IPS DF 6.9 (cell line): ENCODE results near the gene KATNIP.

ENCODE experiments used
- DNase-seq: peaks from one replicate; pipeline ENCODE4 v3.0.0-alpha.2; 2013; ENCODE audit warnings: low read depth, low spot score
- H3K27ac ChIP-seq: one replicate; pipeline ENCODE4 v1.5.1; 2013; ENCODE audit warnings: low read length, control low read depth
- H3K27me3 ChIP-seq: 2 replicates; pipeline ENCODE4 v1.6.1; 2013; ENCODE audit warnings: mild to moderate bottlenecking, low read length; ENCODE audit not compliant: control insufficient read depth, insufficient read depth
- H3K36me3 ChIP-seq: 2 replicates; pipeline ENCODE4 v1.6.1; 2013; ENCODE audit warnings: low read length; ENCODE audit not compliant: control insufficient read depth, insufficient read depth
- H3K4me1 ChIP-seq: 2 replicates; pipeline ENCODE4 v1.6.1; 2013; ENCODE audit warnings: low read length; ENCODE audit not compliant: control insufficient read depth, insufficient read depth
- H3K4me3 ChIP-seq: 2 replicates; pipeline ENCODE4 v1.5.1; 2013; ENCODE audit warnings: mild to moderate bottlenecking, low read length
- H3K9me3 ChIP-seq: 2 replicates; pipeline ENCODE4 v1.6.1; 2013; ENCODE audit warnings: low read length, inconsistent platforms; ENCODE audit not compliant: control insufficient read depth, insufficient read depth
- WGBS: extraction: QIAGEN DNeasy Blood & Tissue Kit; methylation state at CpG from one replicate; pipeline ENCODE4 v1.1.7; 2013; ENCODE audit warnings: mixed read lengths, missing lambda C conversion rate; ENCODE audit not compliant: insufficient read length, insufficient coverage; 5-methylcytosine and 5-hydroxymethylcytosine counted together

KATNIP gene

GRCh38 chr16:27598220-27598619 lies 48.3 kb downstream of the KATNIP start:
- no peaks in the 10 kb centered on the region; the same call in 1 of the 2 replicates for H3K36me3 ChIP-seq
- no peaks in the 10 kb centered on the region for H3K27me3 ChIP-seq
- no CpG with 5 or more reads among the region's 6 CpGs for WGBS
- H3K4me1 ChIP-seq = peaks cover 4% of the 10 kb centered on the region
- H3K4me3 ChIP-seq = no peak overlapping the region
- no peaks in the 10 kb centered on the region for H3K9me3 ChIP-seq
- DNase-seq = no peak
- no peak overlapping the region for H3K27ac ChIP-seq

- WGBS = no CpG with 5 or more reads among the region's 10 CpGs
Observed at GRCh38 chr16:27598931-27599565, 49.1 kb downstream of the KATNIP start.

GRCh38 chr16:27599606-27600005 lies 49.7 kb downstream of the KATNIP start:
- DNase-seq = no peak
- Histone ChIP-seq H3K27me3 (no peaks in the 10 kb centered on the region), H3K27ac (no peak overlapping the region), H3K4me1 (peaks cover 4% of the 10 kb centered on the region), H3K36me3 (no peaks in the 10 kb centered on the region; the same call in 1 of the 2 replicates), H3K4me3 (no peak overlapping the region), H3K9me3 (no peaks in the 10 kb centered on the region)
- WGBS = no CpG with 5 or more reads among the region's 13 CpGs

More at GRCh38 chr16:27598931-27599565, 49.1 kb downstream of the KATNIP start:
- no peak for DNase-seq
- H3K4me1 ChIP-seq = peaks cover 4% of the 10 kb centered on the region
- no peaks in the 10 kb centered on the region; the same call in 1 of the 2 replicates for H3K36me3 ChIP-seq
- H3K4me3 ChIP-seq = no peak overlapping the region
- no peaks in the 10 kb centered on the region for H3K27me3 ChIP-seq
- H3K27ac ChIP-seq = no peak overlapping the region
- H3K9me3 ChIP-seq = no peaks in the 10 kb centered on the region
